B cell (primary cell): ENCODE results near the gene OR1A2. TPM values are rescaled to one million over a fixed set of nuclear protein-coding genes. Genes with fewer than 3 reads are reported as not detected.
"Not testable (repeated sequence)": the region's sequence is repeated elsewhere in the genome, so short reads cannot be mapped to it uniquely, and the experiment has no call there.

Experiments
- ATAC-seq: fragments of 200-7000 bp; cut with Tn5 transposase; one replicate; pipeline ENCODE4 v1.10.0; 2021; ENCODE audit warnings: low read depth, mild to moderate bottlenecking, moderate number of reproducible peaks, moderate library complexity
- CTCF ChIA-PET: fragments of 350-600 bp; sonication (Branson Sonifier 250); formaldehyde crosslinking; loops from one replicate; lab custom pipeline; 2021; ENCODE audit warnings: antibody characterized with exemption, inconsistent platforms; lab: Charles Lee
- POLR2A ChIA-PET: fragments of 350-600 bp; sonication (Branson Sonifier 250); formaldehyde crosslinking; loops from one replicate; lab custom pipeline; 2021; ENCODE audit warnings: antibody characterized with exemption; lab: Charles Lee
- DNase-seq: peaks from one replicate; pipeline ENCODE4 v3.0.0; 2013
- H2AFZ ChIP-seq: 2 replicates; pipeline ENCODE4 v1.6.1; 2012; ENCODE audit warnings: mild to moderate bottlenecking, low read depth, low read length; ENCODE audit not compliant: insufficient read depth, poor library complexity, severe bottlenecking
- H3K27ac ChIP-seq, 2 donors: 1 replicate in 1 of 2; 2 replicates in 1 of 2; pipeline ENCODE4 v1.5.1; 2012 to 2013; ENCODE audit warnings: low read length in 2 of 2, mild to moderate bottlenecking in 2 of 2, moderate library complexity in 1 of 2
- H3K27me3 ChIP-seq, 4 experiments: fragments of 200-600 bp in 1 of 4; sonication (generic) in 1 of 4; replicated peaks in 1 of 4; 1 replicate in 2 of 4; 2 replicates in 2 of 4; pipeline versions ENCODE4 v1.6.1 to v1.7.0; 2013 to 2016; ENCODE audit warnings: low read length in 3 of 4, mild to moderate bottlenecking in 2 of 4, mixed read lengths in 1 of 4, moderate library complexity in 1 of 4; ENCODE audit not compliant: insufficient read depth in 4 of 4, control insufficient read depth in 3 of 4; ENCODE audit errors: control extremely low read depth in 1 of 4
- H3K36me3 ChIP-seq, 2 experiments: replicated peaks in 1 of 2; 1 replicate in 1 of 2; 2 replicates in 1 of 2; pipeline versions ENCODE4 v1.6.1 to v1.7.1; 2013; ENCODE audit warnings: low read length in 1 of 2; ENCODE audit not compliant: insufficient read depth in 2 of 2, control insufficient read depth in 1 of 2; ENCODE audit errors: control extremely low read depth in 1 of 2, extremely low read depth in 1 of 2
- H3K4me1 ChIP-seq, 2 donors: fragments of 200-600 bp in 1 of 2; sonication (generic) in 1 of 2; 1 replicate in 1 of 2; 2 replicates in 1 of 2; pipeline versions ENCODE4 v1.5.1 to v1.6.1; 2013 to 2017; ENCODE audit warnings: low read length in 2 of 2; ENCODE audit not compliant: control insufficient read depth in 2 of 2, insufficient read depth in 2 of 2
- H3K4me2 ChIP-seq: replicated peaks from 2 replicates; pipeline ENCODE3; 2012; ENCODE audit warnings: mild to moderate bottlenecking, low read depth, low read length; ENCODE audit not compliant: poor library complexity, severe bottlenecking
- H3K4me3 ChIP-seq, 5 experiments: fragments of 200-600 bp in 1 of 5; sonication (generic) in 1 of 5; 1 replicate in 3 of 5; 2 replicates in 2 of 5; pipeline versions ENCODE4 v1.5.1 to v1.7.0; 2011 to 2016; ENCODE audit warnings: low read length in 4 of 5, mild to moderate bottlenecking in 4 of 5, low read depth in 2 of 5, control low read depth in 1 of 5, moderate library complexity in 1 of 5; ENCODE audit not compliant: insufficient read depth in 1 of 5; ENCODE audit errors: control extremely low read depth in 1 of 5, extremely low read depth in 1 of 5
- H3K79me2 ChIP-seq: fragments of 200-600 bp; sonication (generic); one replicate; pipeline ENCODE4 v1.6.0; 2016; ENCODE audit warnings: low read length; ENCODE audit not compliant: control insufficient read depth, insufficient read depth
- H3K9ac ChIP-seq: fragments of 200-600 bp; sonication (generic); 2 replicates; pipeline ENCODE4 v1.6.1; 2017; ENCODE audit warnings: mild to moderate bottlenecking, low read length, moderate library complexity
- H3K9me3 ChIP-seq, 3 donors: one replicate each; pipeline versions ENCODE4 v1.6.1 to v1.7.1; 2013; ENCODE audit warnings: low read length in 2 of 3; ENCODE audit not compliant: control insufficient read depth in 2 of 3, insufficient read depth in 1 of 3; ENCODE audit errors: control extremely low read depth in 1 of 3
- H4K20me1 ChIP-seq: 2 replicates; pipeline ENCODE4 v1.6.0; 2012; ENCODE audit warnings: mild to moderate bottlenecking, low read length; ENCODE audit not compliant: insufficient read depth, control insufficient read depth, poor library complexity, severe bottlenecking
- H3K27ac Mint-ChIP-seq: one replicate; pipeline ENCODE4 v1.8.0; 2021; ENCODE audit warnings: mixed read lengths
- H3K27me3 Mint-ChIP-seq: one replicate; pipeline ENCODE4 v1.8.0; 2021; ENCODE audit warnings: mixed read lengths
- H3K4me1 Mint-ChIP-seq: one replicate; pipeline ENCODE4 v1.8.0; 2021; ENCODE audit warnings: mixed read lengths
- H3K4me3 Mint-ChIP-seq: one replicate; pipeline ENCODE4 v1.8.0; 2021; ENCODE audit warnings: mixed read lengths
- H3K9me3 Mint-ChIP-seq: one replicate; pipeline ENCODE4 v1.8.0; 2022; ENCODE audit warnings: mixed read lengths; ENCODE audit not compliant: insufficient read depth
- EZH2 ChIP-seq: IDR thresholded peaks from 2 replicates; pipeline ENCODE4 v1.6.1; 2012; ENCODE audit warnings: borderline replicate concordance, low read depth, mild to moderate bottlenecking, moderate library complexity, low read length; ENCODE audit not compliant: insufficient read depth, poor library complexity, severe bottlenecking
- WGBS: methylation state at CpG from one replicate; pipeline ENCODE4 v1.1.5; 2013; ENCODE audit warnings: missing lambda C conversion rate; ENCODE audit not compliant: insufficient coverage; 5-methylcytosine and 5-hydroxymethylcytosine counted together
- intact Hi-C: fragments of 100-400 bp; cut with micrococcal nuclease; formaldehyde crosslinking; loops from one replicate; pipeline ENCODE4 v1.10.0; 2022
- polyA plus RNA-seq: library from polyadenylated mRNA; depleted of rRNA; stranded (reverse); fragments of >200 nt; gene quantifications from 2 replicates; pipeline ENCODE4 v1.2.3, GENCODE V29; 2012
- total RNA-seq, 2 donors: library from RNA; stranded (reverse); fragments of 120-200 nt in 1 of 2; gene quantifications; 1 replicate in 1 of 2; 2 replicates in 1 of 2; pipeline versions ENCODE4 v1.2.3 to v1.2.4, GENCODE V29; 2013 to 2022
- TF ChIP-seq, protein P1 (sequence below): fragments of 200-600 bp; IDR thresholded peaks from one replicate; pipeline ENCODE4 v1.8.0; 2022; ENCODE audit warnings: antibody characterized with exemption, mild to moderate bottlenecking

Gene OR1A2
- total and polyA plus RNA-seq, 2 donors (not counting 1 experiment from before 2014, with no cell fraction given) = not detected

DNA sequence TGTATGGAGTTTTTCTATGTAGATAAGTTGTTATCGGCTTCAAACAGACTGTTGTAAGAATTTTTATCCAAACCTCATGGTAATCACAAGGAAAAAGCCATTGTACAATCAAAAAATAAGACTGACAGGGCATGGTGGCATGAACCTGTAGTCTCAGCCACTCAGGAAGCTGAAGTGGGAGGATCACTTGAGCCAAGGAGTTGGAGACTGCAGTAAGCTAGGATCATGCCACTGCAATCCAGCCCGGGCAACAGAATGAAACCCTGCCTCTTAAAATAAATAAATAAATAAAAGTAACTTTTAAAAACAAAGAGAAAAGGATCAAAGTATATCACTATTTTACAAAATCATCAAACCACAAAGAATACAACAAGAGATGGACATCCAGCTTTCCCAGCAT is 24.5 kb downstream of the OR1A2 start:
- no peak for ATAC-seq
- H3K79me2 ChIP-seq = no peaks in the 10 kb centered on the region
- peak overlapping the region; percentile 45 for H2AFZ ChIP-seq
- peaks cover 1 to 2% (median 2%) of the 10 kb centered on the region in 3 donors for H3K9me3 ChIP-seq
- POLR2A ChIA-PET = no interaction called here
- no peaks in the 10 kb centered on the region for H4K20me1 ChIP-seq
- H3K27me3 Mint-ChIP-seq = no peaks in the 10 kb centered on the region
- H3K4me3 ChIP-seq = no peak overlapping the region
- peak overlapping the region; percentile 58 for H3K4me2 ChIP-seq
- no peaks in the 10 kb centered on the region for H3K36me3 ChIP-seq
- no peak overlapping the region for H3K27ac Mint-ChIP-seq
- intact Hi-C loops = no loop called here
- H3K4me1 Mint-ChIP-seq = peaks cover 19% of the 10 kb centered on the region
- H3K9me3 Mint-ChIP-seq = peaks cover 3% of the 10 kb centered on the region
- peak overlapping the region; percentile 76 for H3K4me3 Mint-ChIP-seq
- CTCF ChIA-PET = no interaction called here
- H3K27ac ChIP-seq = no peak overlapping the region
- peak overlapping the region; percentile 25 for H3K9ac ChIP-seq
- no CpG with 5 or more reads among the region's 2 CpGs for WGBS
- H3K27me3 ChIP-seq = no peaks in the 10 kb centered on the region
- no peak for DNase-seq
- TF ChIP-seq, protein P1, sequence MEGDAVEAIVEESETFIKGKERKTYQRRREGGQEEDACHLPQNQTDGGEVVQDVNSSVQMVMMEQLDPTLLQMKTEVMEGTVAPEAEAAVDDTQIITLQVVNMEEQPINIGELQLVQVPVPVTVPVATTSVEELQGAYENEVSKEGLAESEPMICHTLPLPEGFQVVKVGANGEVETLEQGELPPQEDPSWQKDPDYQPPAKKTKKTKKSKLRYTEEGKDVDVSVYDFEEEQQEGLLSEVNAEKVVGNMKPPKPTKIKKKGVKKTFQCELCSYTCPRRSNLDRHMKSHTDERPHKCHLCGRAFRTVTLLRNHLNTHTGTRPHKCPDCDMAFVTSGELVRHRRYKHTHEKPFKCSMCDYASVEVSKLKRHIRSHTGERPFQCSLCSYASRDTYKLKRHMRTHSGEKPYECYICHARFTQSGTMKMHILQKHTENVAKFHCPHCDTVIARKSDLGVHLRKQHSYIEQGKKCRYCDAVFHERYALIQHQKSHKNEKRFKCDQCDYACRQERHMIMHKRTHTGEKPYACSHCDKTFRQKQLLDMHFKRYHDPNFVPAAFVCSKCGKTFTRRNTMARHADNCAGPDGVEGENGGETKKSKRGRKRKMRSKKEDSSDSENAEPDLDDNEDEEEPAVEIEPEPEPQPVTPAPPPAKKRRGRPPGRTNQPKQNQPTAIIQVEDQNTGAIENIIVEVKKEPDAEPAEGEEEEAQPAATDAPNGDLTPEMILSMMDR = no peak
- no peak for TF ChIP-seq EZH2
- peaks cover 6 to 15% of the 10 kb centered on the region in 2 donors for H3K4me1 ChIP-seq

- WGBS = 60% methylated on average over 1 of the region's 2 CpGs
- DNase-seq (peak; percentile 23), ATAC-seq (no peak)
- peak overlapping the region in 3 of 5 experiments; percentile 5 to 21 (median 19) for H3K4me3 ChIP-seq
- CTCF ChIA-PET = no interaction called here
- H3K27ac ChIP-seq = peak overlapping the region in 1 of 2 donors; percentile 21
- TF ChIP-seq EZH2 = no peak
- TF ChIP-seq, protein P1 = no peak
- no peaks in the 10 kb centered on the region for H3K27me3 ChIP-seq
- POLR2A ChIA-PET = interaction anchor here (0.6 kb wide), 1 partner anchor 611 kb away, joined by 3 read pairs; no protein-coding TSS in a partner anchor
- H3K36me3 ChIP-seq = no peaks in the 10 kb centered on the region
- no peaks in the 10 kb centered on the region for H4K20me1 ChIP-seq
- intact Hi-C loops = no loop called here
- H3K79me2 ChIP-seq = no peaks in the 10 kb centered on the region
- peak overlapping the region; percentile 45 for H2AFZ ChIP-seq
- peaks cover 1 to 2% (median 2%) of the 10 kb centered on the region in 3 donors for H3K9me3 ChIP-seq
- H3K9me3 Mint-ChIP-seq = no peaks in the 10 kb centered on the region
- peaks cover 19% of the 10 kb centered on the region for H3K4me1 Mint-ChIP-seq
- peak overlapping the region; percentile 25 for H3K9ac ChIP-seq
- H3K27ac Mint-ChIP-seq = peak overlapping the region; percentile 51
- H3K4me3 Mint-ChIP-seq = peak overlapping the region; percentile 76
- peaks cover 6 to 15% of the 10 kb centered on the region in 2 donors for H3K4me1 ChIP-seq
- H3K27me3 Mint-ChIP-seq = no peaks in the 10 kb centered on the region
- H3K4me2 ChIP-seq = peak overlapping the region; percentile 58
Observed at GRCh38 chr17:3222505-3222904, 25.2 kb downstream of the OR1A2 start.

GRCh38 chr17:3224721-3225352 is 27.5 kb downstream of the OR1A2 start:
- H3K4me1 ChIP-seq = peaks cover 6 to 15% of the 10 kb centered on the region in 2 donors
- H2AFZ ChIP-seq, intact Hi-C loops, H3K4me2 ChIP-seq, H3K79me2 ChIP-seq, H3K9me3 Mint-ChIP-seq, H3K9me3 ChIP-seq, H4K20me1 ChIP-seq, H3K27ac Mint-ChIP-seq, H3K27me3 Mint-ChIP-seq, H3K4me3 Mint-ChIP-seq, H3K4me3 ChIP-seq, H3K9ac ChIP-seq, DNase-seq, H3K27me3 ChIP-seq, ATAC-seq, POLR2A ChIA-PET, H3K36me3 ChIP-seq, H3K27ac ChIP-seq, CTCF ChIA-PET: not testable (repeated sequence)
- peaks cover 19% of the 10 kb centered on the region for H3K4me1 Mint-ChIP-seq
